Lung microvascular endothelial cell (primary cell): ENCODE data around the gene ZNF70. TPM values are rescaled to one million over a fixed set of nuclear protein-coding genes. Genes with fewer than 3 reads are reported as not detected.

Experiments
- DNase-seq, 2 donors: peaks; one replicate each; pipeline versions ENCODE4 v3.0.0 to v3.0.0-alpha.2; 2010; ENCODE audit warnings: low read depth in 2 of 2
- total RNA-seq: library from RNA; depleted of rRNA; stranded (reverse); fragments of >200 nt; gene quantifications from 2 replicates; pipeline ENCODE4 v1.2.1, GENCODE V29; 2014

Gene ZNF70
- total RNA-seq, 1 donor from 2014 or later = 1.8 TPM

- DNase-seq = no peak
These were observed 56.8 kb downstream of the ZNF70 start for GRCh38 chr22:23693979-23694680.

- DNase-seq = peak in 1 of 2 donors; percentile 9
These were observed 58.2 kb downstream of the ZNF70 start for GRCh38 chr22:23692598-23693291.

GRCh38 chr22:23691748-23692423 lies 59.0 kb downstream of the ZNF70 start:
- DNase-seq = no peak

- DNase-seq = no peak
These were observed 60.2 kb downstream of the ZNF70 start, which contains the start of gene RGL4 for GRCh38 chr22:23690713-23691112. TSS of gene RGL4 (plus strand) at chr22:23691013. CDS start at chr22:23692031, 1,018 bp downstream.

- DNase-seq = no peak
These were observed 61.5 kb downstream of the ZNF70 start for GRCh38 chr22:23689414-23689813.

Other genes with a start within 250 kb of the ZNF70 start
- not detected in 2 replicates for gene IGLL1, start 170.8 kb downstream of the ZNF70 start, total RNA-seq
- gene DRICH1, start 118.8 kb downstream of the ZNF70 start, total RNA-seq = not detected in 2 replicates
- gene RGL4, start 60.1 kb downstream of the ZNF70 start, total RNA-seq = not detected in 2 replicates
- gene VPREB3, start 3.3 kb upstream of the ZNF70 start, total RNA-seq = not detected in 2 replicates
- under 0.01 and 0.44 TPM in 2 replicates for gene C22orf15, start 11.9 kb upstream of the ZNF70 start, total RNA-seq
- gene CHCHD10, start 16.9 kb upstream of the ZNF70 start, total RNA-seq = 5.7 and 10.3 TPM in 2 replicates
- gene MMP11, start 21.7 kb upstream of the ZNF70 start, total RNA-seq = 3.4 and 5.0 TPM in 2 replicates
- 20.3 and 21.8 TPM in 2 replicates for gene SMARCB1, start 35.9 kb upstream of the ZNF70 start, total RNA-seq
- 0.40 and 0.44 TPM in 2 replicates for gene DERL3, start 87.9 kb upstream of the ZNF70 start, total RNA-seq
- gene SLC2A11, start 106.8 kb upstream of the ZNF70 start, total RNA-seq = 4.0 and 4.4 TPM in 2 replicates
- 331 and 355 TPM in 2 replicates for gene MIF, start 143.3 kb upstream of the ZNF70 start, total RNA-seq
- 0.65 and 4.0 TPM in 2 replicates for gene GSTT2B, start 210.1 kb upstream of the ZNF70 start, total RNA-seq
- gene DDTL, start 215.8 kb upstream of the ZNF70 start, total RNA-seq = 4.4 and 6.5 TPM in 2 replicates
- gene DDT, start 223.3 kb upstream of the ZNF70 start, total RNA-seq = 106 and 113 TPM in 2 replicates
- 0.20 TPM in 1 of 2 replicates, not detected in the other for gene GSTT2, start 229.0 kb upstream of the ZNF70 start, total RNA-seq